WTC11 (cell line): ENCODE measurements around the gene SEMA4D.

Experiments
- ATF2 ChIP-seq: sonication (generic); formaldehyde crosslinking; IDR thresholded peaks from 2 replicates; pipeline ENCODE4 v1.8.1; 2022; ENCODE audit warnings: low read depth, missing genetic modification reagents, borderline replicate concordance
- CREM ChIP-seq: sonication (generic); formaldehyde crosslinking; IDR thresholded peaks from 2 replicates; pipeline ENCODE4 v1.8.1; 2022; ENCODE audit warnings: mild to moderate bottlenecking, missing genetic modification reagents, moderate library complexity
- CTCF ChIP-seq: fragments of 200-600 bp; IDR thresholded peaks from 2 replicates; pipeline ENCODE4 v1.8.0; 2022; ENCODE audit warnings: antibody characterized with exemption
- NR3C1 ChIP-seq: sonication (generic); formaldehyde crosslinking; conservative IDR thresholded peaks from 2 replicates; pipeline ENCODE4 v1.8.1; 2023; ENCODE audit warnings: low read depth, mild to moderate bottlenecking, missing genetic modification reagents
- TCF7 ChIP-seq: sonication (generic); formaldehyde crosslinking; IDR thresholded peaks from 2 replicates; pipeline ENCODE4 v1.8.0; 2022; ENCODE audit warnings: mild to moderate bottlenecking, low read depth, missing genetic modification reagents, moderate library complexity
- ZBTB43 ChIP-seq: sonication (generic); formaldehyde crosslinking; IDR thresholded peaks from 2 replicates; pipeline ENCODE4 v1.8.1; 2023; ENCODE audit warnings: mild to moderate bottlenecking, missing genetic modification reagents
- ZNF263 ChIP-seq: sonication (generic); formaldehyde crosslinking; IDR thresholded peaks from 2 replicates; pipeline ENCODE4 v1.8.1; 2022; ENCODE audit warnings: low read depth, mild to moderate bottlenecking, moderate library complexity, missing genetic modification reagents

GRCh38 chr9:89417832-89418473, 80.0 kb downstream of the SEMA4D start:
- TF ChIP-seq CTCF: no peak
- no peak for TF ChIP-seq TCF7 (CRISPR knock-in tag)
- no peak for TF ChIP-seq NR3C1 (CRISPR knock-in tag)
- no peak for TF ChIP-seq ZNF263
- TF ChIP-seq ATF2 (CRISPR knock-in tag): no peak
- no peak for TF ChIP-seq ZBTB43 (CRISPR knock-in tag)
- no peak for TF ChIP-seq CREM
